Superior temporal gyrus (tissue), 1 donor: ENCODE results near the gene DUSP5.

Source experiments
- DNase-seq: peaks from one replicate; pipeline ENCODE4 v3.0.0-alpha.2; 2016; ENCODE audit errors: extremely low spot score

The DUSP5 gene

DNA sequence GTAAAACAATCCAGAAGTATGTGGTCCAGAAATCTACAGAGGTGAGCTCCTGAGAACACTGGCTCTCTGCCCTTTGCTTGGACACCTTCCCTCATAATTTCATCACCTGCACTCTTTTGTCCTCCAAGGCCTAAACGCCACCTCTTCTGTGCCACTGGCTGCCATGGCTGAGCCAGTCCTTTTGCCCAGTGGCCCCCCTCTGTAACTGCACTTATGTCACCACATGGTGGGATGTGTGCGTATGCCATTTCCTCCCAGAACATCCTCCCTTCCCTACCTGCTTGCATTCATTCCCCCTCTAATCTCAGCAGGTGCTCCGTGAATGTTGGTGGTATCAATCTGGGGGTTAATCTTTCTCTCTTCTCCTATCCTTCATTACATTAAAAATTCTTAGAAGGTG is 17.3 kb upstream of the DUSP5 start:
- no peak for DNase-seq

DNA sequence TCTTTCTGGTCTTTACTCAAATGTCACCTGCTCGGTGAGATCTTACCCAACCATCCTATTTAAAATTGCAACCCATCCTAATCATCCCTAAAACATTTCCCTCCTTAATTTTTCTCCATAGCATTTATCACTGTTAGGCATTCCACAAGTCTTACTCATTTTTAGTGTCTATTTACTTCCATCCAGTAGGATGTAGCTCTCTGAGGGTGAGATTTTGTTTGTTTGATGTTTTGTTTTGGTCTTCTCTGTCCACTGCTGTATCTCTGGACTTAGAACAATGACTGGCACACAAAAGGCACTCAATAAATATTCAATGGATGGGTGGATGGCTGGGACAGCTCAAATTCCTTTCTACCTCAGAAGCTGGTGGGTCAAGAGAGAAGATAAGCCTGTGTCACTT is 15.8 kb upstream of the DUSP5 start:
- DNase-seq: no peak

DNA sequence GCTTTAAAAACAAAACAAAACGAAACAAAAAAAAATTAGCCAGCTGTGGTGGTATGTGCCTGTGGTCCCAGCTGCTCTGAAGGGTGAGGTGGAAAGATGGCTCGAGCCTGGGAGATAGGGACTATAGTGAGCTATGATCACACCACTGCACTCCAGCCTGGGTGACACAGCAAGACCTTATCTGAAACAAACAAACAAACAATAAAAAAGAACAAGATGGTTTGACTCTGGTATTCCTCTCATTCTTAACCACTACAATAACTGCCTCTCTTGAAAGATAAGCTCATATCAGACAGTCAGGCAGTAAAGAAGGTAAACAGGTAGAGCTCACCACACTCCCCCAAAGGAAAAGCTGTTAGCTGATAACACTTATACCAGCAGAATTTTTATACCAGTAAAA is 14.1 kb upstream of the DUSP5 start:
- no peak for DNase-seq

DNA sequence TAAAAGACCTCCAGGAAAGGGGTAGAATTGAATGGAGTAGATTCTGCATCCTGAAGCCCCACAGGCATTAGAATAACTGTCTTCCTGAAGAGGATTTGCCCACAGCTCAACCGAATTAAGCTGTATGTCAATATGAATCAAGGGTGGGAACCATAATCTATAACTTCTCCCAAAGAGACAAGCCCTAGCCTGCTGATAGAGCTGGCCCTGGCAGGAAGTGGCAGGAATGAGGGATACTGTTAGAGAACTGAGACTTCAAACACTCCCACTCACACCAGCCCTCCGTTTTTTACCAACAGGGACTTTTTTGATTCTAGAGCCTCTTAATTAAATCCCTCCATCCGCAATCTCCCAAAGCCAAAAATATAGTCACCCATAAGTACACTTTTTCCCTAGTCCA is 12.2 kb upstream of the DUSP5 start:
- DNase-seq: no peak

DNA sequence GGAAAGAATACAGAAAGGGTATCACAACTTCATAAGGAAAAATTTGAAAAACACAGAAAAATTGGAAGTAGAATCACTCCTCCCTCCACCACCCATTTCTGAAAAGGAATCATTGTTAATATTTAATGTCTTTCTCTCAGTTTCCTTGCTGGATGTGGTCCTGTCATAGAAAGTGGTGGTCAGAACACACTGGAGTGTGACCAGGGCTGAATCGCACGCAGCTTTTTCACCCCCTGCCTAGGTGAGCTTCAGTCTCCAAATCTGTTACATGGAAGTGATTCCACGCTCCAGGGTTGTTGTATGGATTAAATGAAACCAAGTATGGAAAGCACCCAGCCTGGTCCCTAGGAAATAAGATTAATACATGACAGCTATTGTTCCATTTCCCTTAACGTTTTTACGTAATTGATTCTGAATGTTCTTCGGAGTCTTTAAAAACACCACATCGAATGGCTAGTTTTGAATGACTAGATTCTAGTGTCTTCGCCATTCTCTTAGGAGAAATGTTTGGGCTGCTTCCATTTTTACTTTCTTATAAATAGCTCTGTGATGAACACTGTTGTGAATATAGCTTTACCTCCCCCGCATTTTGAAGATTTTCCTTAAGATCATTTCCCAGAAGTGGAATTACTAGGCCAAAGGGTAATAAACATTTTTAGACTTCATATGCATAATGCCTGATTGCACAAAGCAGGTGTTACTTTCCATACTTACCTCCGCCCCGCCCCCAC is 10.9 kb upstream of the DUSP5 start:
- DNase-seq: no peak

DNA sequence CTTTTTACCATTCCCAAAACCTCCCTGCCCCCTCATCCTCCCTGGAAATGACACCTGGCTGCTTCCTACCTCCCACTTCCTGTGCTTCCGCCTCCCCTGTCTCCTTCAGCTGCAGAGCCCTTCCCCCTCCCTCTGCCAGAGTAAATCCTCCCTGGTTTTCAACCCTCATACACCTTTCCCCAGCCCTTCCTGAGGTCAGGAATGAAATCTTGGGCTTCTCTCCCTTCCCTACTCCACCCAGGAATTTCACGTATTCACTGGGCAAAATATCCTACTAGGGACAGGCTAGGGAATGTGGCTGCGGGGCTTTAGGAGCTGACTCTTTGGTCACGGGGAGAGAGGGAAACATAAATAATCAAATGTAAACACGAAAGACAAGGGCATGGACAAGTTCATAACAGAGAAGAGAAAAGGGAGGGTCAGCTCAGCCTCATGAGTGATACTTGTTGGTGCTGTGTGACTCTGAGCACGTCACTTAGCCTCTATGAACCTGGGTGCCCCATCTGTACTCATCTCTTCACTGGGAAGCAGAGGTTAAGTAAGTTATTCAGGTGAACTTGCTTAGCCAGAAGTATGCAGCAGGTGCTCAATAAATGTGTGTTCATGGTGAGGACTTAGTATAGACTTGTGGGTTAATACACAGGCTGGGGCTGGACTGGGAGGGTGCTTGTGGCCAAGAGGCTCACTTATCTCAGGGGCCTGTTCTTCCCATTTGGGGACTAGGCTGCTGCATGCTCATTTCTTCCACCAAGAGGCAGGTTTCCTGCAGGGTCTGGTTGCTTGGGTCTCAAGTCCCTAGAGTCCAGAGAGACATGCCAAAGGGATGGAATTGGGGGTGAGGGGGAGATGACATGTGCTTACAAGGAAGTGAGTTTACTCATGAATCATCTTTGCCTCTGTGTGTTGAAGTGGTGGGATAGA is 10.0 kb upstream of the DUSP5 start:
- no peak for DNase-seq

DNA sequence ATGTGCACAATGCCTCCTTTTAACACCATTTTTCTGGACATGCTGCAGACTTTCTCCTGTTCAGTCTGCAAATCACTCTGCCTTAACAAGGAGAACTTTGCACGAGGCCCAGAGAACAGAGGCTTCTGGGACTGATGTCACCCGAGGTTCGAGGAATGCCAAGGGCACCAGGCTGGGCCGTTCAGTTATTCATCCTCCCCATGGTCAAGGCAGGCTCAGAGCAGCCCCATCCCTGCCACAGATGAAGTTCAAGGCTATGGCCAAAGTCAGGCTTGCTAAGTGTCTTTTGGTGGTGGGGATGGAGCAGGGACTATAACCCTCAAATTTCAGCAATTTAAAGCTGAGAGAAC is 9.4 kb upstream of the DUSP5 start:
- DNase-seq: no peak

DNA sequence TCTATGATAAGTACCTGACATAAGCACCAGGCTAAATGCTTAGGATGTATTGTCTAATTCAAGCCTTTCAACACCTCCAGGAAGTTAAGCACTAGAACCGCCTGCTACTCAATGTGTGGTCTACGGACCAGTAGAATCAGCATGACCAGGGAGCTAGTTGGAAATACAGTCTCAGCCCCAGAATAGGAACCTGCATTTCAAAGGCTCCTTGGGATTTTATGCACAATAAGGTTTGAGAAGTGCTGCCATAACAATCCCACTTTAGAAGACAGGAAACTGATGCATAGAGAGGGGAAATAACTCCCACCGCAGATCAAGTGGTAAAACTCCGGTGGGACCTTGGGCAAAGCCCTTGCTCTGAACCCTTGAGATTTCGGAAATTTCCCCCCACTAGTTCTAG is 8.8 kb upstream of the DUSP5 start:
- no peak for DNase-seq

DNA sequence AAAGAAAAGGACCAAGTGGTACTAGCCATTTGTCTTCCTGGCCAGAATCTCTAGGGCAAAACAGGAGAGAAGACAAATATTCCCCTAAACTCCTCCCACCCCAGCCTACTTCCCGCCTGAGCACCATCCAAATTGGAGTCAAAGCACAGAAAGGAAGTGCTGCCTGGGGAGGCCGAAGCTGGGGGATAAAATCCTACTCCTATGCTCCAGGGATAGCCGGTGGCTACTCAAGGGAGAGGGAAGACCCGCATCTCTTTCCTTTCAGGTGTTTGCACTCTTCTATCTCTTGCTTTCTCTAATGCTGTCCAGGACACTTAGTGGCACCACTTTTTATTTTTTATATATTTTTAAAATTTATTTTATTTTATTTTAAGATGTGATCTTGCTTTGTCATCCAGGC is 7.1 kb upstream of the DUSP5 start:
- DNase-seq: no peak

DNA sequence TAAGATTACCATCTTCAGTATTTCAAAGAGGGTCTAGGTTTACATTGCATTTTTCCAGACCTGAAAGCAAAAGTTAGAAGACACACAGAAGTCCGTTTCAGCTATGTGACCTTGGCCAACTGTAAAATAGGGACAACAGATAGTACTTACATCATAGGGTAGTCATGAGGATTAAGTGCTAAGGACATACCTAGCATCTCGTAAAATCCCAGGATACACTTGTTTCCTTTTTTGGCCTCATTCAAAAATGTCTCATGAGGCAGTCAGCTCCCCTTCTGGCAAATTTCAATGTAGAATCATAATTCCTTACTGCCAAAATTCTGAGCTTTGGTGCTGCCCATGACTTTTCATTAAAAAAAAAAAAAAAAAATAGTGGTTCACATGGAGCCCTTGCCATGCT is 6.4 kb upstream of the DUSP5 start:
- no peak for DNase-seq

DNA sequence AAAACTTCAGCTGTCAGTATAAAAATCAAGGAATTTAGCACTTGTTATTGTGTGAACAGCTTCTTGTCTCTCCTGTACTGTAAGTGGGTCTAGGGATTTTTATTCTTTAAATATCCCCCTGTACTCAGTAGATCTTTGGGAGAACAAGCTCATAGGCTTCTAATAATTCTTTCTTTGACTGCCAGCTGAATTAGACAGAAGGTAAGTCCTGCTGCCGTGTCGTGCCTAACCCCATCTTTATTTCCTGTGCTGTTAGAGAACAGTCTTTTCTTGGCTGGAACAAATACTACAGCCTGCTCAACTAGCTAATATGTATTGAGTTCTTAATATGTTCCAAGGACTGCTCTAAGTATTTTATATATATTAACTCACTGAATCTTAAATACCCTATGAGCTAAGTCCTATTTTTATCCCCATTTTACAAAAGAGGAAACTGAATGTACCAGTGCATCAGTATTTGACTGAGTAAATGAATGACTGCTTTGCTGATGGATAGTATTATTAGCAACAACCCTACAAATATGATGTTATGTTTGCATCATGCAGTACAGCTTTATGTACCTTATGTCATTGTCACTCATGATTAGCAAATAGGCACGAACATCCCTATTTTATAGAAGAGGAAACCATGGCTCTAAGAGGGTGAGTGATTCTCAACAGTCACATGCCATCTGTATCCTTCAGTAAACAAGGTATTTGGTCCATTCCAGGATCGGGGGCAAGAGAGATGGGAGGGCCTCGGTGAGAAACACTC is 5.5 kb upstream of the DUSP5 start:
- DNase-seq: no peak

DNA sequence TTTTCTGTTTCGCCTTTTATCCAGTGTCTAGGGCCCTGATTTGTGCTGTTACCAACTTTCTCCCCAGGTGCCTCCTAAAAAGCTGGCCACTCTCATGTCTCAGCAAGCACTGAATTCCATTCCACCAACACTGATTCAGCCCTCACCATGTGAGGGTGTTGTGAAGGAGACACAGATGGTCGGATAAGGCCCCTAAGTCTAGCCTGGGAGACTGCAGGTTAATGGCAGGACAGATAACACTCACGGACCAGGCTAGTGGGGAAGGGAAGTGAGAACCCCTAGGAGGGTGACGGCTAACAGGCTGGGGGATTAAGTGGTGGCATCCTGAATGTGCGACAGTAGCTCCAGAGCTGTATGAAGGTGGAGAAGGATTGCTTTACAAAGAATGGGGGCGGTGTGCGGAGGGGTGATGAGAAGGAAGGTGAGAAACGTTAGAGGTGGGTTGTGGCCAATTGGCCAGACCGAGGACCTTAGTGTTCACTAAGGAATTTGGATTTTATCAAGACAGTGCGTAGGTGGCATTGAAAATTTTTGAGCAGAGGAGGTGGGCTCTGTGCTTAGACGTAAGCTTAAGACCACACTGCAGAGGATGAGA is 3.8 kb upstream of the DUSP5 start:
- no peak for DNase-seq

DNA sequence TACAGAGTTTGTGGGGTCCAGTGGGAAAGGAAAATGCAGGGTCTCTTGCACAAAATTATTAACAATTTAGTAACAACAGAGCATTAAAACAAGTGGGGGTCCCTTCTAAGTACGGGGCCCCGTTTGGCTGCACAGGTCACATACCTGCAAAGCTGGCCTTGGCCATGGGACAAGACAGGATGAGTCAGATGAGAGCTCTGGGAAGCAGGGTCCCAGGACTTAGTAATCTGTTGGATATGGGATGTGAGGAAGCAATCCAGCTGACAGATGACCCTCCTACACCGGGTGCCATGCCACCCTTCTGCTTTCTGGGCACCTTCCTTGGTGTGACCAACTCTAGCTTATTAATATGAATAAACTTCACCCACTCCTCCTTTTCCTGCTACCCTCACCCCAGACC is 3.2 kb upstream of the DUSP5 start:
- no peak for DNase-seq

DNA sequence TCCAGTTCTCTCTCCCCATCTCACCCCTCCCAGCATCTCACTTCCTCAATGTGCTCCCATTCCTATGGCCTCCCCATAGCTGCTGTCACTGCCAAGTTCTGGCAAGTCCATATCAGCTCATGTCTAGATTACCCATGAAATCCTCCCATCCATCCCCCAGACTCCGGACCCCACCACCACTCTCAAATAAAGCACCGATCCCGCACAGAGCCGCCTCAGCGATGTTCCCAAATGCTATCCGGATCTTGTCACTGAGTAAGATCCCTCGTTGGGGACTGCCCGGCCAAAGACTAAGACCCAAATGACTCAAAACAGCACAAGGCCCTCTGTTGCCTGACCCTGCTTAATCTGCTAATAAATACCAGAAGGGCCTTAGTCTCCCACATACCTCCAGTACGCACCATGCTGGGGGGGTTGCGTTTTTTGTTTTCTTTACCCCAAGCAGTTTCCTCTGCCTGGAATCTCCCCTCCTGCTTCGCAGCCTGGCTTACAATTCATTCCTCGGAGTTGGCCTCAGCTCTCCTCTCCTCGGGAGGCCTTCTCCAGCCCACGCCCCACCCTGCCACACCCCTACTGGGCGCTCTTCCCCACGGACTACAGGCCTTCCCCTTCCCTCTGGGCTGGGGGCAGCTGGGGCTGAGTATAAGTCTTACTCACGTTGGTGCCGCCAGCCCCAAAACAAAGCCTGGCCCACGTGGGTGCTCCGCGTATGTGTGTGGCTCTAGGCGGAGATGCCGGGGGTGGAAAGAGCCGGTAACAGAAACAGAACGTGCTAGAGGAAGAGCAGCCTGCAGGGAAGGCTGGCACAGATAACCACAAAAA is 1.8 kb upstream of the DUSP5 start:
- peak; percentile 43 for DNase-seq

DNA sequence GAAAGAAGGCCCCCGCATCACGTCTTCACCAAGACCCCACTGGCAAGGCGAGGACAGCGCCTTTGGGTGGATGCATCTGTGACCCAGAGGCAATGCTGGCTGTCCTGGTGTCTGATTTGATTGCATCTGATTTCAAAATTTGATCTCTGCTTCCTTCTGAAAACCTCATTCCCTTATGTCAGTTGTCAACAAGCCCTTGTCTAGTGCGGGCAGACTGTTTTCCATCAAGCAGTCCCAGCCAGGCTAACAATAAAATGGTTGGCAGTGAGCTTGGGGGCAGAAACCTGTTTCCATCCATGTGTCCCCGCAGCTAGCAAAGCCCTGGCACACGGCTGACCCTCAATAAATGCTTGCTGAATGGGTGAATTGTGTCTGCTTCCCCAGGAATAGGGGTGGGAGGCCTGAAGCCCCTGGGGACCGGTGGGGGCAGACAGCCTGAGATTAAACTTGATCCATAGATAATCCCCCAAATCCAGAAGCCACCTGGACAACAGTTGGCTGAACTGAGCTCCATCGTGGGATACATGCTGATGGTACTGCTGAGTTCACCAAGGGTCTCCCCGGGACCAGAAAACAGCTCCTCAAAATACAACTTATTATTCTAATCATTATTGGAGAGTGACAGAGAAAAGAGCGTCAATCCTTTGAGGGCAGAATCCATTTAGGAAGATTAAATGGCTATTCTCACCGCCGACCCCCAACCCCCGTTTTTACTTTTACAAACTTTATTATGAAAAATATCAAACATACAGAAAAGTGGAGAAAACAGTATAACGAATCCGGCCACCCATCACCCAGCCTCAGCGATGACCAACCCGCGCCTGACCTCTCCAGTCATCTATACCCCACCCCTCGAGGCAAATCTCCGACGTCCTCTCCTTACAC is 912 bp upstream of the DUSP5 start:
- DNase-seq: no peak

DNA sequence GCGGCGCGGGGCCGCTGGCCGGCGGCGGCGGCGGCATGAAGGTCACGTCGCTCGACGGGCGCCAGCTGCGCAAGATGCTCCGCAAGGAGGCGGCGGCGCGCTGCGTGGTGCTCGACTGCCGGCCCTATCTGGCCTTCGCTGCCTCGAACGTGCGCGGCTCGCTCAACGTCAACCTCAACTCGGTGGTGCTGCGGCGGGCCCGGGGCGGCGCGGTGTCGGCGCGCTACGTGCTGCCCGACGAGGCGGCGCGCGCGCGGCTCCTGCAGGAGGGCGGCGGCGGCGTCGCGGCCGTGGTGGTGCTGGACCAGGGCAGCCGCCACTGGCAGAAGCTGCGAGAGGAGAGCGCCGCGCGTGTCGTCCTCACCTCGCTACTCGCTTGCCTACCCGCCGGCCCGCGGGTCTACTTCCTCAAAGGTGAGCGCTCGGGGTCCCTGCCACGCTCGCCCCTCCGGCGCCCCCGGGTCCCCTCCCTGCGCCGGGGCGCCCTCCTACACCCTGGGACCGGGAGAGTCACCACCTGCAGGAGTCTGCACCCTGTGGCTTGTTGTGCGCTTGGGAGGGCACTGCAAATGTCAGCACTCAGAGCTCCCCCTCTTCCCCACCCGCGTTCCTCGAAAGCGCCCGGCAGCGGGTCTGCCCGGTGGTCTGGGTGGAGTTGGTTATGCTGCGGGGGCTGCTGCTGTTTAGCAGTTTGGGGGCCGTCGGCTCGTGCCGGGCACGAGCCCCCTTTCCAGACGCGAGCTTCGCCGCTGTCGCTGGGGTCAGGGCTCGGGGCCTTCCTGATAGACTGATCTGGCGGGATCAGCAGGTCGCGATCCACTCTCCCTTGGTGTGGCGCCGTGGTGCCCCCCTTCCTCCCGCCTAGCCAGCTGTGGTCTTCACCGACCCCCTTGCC is 627 bp downstream of the DUSP5 start:
- DNase-seq: no peak

DNA sequence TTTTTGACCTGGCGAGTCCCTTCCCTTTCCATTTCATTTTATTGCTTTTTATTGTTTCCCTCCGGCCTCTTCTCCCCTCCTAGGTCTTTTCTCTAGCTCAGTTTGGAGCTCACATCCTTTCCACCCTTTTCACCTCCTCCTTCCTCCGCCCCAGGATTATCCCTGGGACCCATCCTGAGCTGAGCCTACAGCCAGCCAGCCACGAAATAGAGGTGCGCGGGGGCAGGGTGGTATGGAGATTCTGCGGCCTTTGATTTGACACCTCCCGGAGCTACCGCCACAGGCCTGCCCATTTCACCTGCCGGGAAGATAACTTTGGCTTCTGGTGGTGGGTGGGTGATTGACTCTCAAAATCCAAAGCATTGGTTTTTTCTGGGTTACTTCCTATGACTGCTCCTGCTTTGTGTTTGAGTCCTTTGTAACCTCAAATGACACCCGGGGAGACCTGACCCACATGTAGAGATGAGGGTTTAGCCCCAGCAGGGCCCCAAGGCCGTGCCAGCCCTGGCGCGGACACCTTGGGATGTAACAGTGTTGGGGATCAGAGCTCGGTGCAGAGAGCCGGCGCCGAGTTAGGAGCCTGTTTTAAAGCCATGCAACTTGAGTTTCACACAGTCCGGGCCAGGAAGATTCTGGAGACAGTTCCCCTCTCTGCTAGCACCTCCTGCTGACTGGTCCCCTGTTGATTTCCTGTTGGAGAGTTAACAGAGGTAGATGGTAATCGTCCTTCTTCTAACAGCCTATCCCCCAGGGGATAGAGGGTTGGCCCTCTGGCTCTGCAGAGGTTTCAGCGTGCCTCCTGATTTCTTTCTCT is 1.5 kb downstream of the DUSP5 start:
- peak; percentile 32 for DNase-seq

DNA sequence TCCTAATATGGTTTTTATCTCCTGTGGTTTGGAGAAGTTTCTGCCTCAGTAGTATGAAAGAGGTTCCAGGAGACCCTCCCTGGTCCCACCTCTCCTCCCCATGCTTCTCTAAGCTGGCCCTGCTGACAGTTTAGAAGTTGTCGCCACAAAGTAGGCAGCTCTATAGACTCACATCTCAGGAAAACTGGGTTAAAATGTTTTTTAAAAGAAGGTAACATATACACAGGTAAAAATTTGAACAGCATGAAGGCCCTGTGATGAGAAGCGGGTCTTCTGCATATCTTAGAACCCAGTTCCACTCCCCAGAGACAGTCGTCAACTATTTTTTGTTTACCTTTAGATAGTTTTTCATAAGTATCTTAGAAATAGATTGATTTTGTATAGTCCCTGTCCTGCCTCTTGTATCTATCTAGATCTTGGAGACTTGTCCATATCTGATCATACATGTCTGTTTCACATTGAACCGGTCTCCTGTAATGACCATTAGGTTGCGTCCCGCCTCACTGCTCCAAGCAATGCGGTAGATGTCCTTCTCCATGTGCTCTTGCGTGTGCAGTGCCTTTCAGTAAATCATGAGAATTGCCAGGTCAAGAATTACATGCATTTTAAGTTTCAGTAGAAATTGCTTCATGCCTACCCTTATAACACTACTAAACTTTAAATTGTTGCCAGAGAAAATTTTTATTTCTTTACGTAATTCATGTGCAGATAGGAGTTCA is 2.2 kb downstream of the DUSP5 start:
- DNase-seq: peak; percentile 21
